B cell (primary cell): ENCODE data around the gene TIMM23B. TPM values are rescaled to one million over a fixed set of nuclear protein-coding genes. Genes with fewer than 3 reads are reported as not detected.
"Not testable (repeated sequence)": the region's sequence is repeated elsewhere in the genome, so short reads cannot be mapped to it uniquely, and the experiment has no call there.

Experiments used
- ATAC-seq: fragments of 200-7000 bp; cut with Tn5 transposase; one replicate; pipeline ENCODE4 v1.10.0; 2021; ENCODE audit warnings: low read depth, mild to moderate bottlenecking, moderate number of reproducible peaks, moderate library complexity
- CTCF ChIA-PET: fragments of 350-600 bp; sonication (Branson Sonifier 250); formaldehyde crosslinking; loops from one replicate; lab custom pipeline; 2021; ENCODE audit warnings: antibody characterized with exemption, inconsistent platforms; lab: Charles Lee
- POLR2A ChIA-PET: fragments of 350-600 bp; sonication (Branson Sonifier 250); formaldehyde crosslinking; loops from one replicate; lab custom pipeline; 2021; ENCODE audit warnings: antibody characterized with exemption; lab: Charles Lee
- DNase-seq: peaks from one replicate; pipeline ENCODE4 v3.0.0; 2013
- H2AFZ ChIP-seq: 2 replicates; pipeline ENCODE4 v1.6.1; 2012; ENCODE audit warnings: mild to moderate bottlenecking, low read depth, low read length; ENCODE audit not compliant: insufficient read depth, poor library complexity, severe bottlenecking
- H3K27ac ChIP-seq, 2 donors: 1 replicate in 1 of 2; 2 replicates in 1 of 2; pipeline ENCODE4 v1.5.1; 2012 to 2013; ENCODE audit warnings: low read length in 2 of 2, mild to moderate bottlenecking in 2 of 2, moderate library complexity in 1 of 2
- H3K27me3 ChIP-seq, 4 experiments: fragments of 200-600 bp in 1 of 4; sonication (generic) in 1 of 4; replicated peaks in 1 of 4; 1 replicate in 2 of 4; 2 replicates in 2 of 4; pipeline versions ENCODE4 v1.6.1 to v1.7.0; 2013 to 2016; ENCODE audit warnings: low read length in 3 of 4, mild to moderate bottlenecking in 2 of 4, mixed read lengths in 1 of 4, moderate library complexity in 1 of 4; ENCODE audit not compliant: insufficient read depth in 4 of 4, control insufficient read depth in 3 of 4; ENCODE audit errors: control extremely low read depth in 1 of 4
- H3K36me3 ChIP-seq, 2 experiments: replicated peaks in 1 of 2; 1 replicate in 1 of 2; 2 replicates in 1 of 2; pipeline versions ENCODE4 v1.6.1 to v1.7.1; 2013; ENCODE audit warnings: low read length in 1 of 2; ENCODE audit not compliant: insufficient read depth in 2 of 2, control insufficient read depth in 1 of 2; ENCODE audit errors: control extremely low read depth in 1 of 2, extremely low read depth in 1 of 2
- H3K4me1 ChIP-seq, 2 donors: fragments of 200-600 bp in 1 of 2; sonication (generic) in 1 of 2; 1 replicate in 1 of 2; 2 replicates in 1 of 2; pipeline versions ENCODE4 v1.5.1 to v1.6.1; 2013 to 2017; ENCODE audit warnings: low read length in 2 of 2; ENCODE audit not compliant: control insufficient read depth in 2 of 2, insufficient read depth in 2 of 2
- H3K4me2 ChIP-seq: replicated peaks from 2 replicates; pipeline ENCODE3; 2012; ENCODE audit warnings: mild to moderate bottlenecking, low read depth, low read length; ENCODE audit not compliant: poor library complexity, severe bottlenecking
- H3K4me3 ChIP-seq, 5 experiments: fragments of 200-600 bp in 1 of 5; sonication (generic) in 1 of 5; 1 replicate in 3 of 5; 2 replicates in 2 of 5; pipeline versions ENCODE4 v1.5.1 to v1.7.0; 2011 to 2016; ENCODE audit warnings: low read length in 4 of 5, mild to moderate bottlenecking in 4 of 5, low read depth in 2 of 5, control low read depth in 1 of 5, moderate library complexity in 1 of 5; ENCODE audit not compliant: insufficient read depth in 1 of 5; ENCODE audit errors: control extremely low read depth in 1 of 5, extremely low read depth in 1 of 5
- H3K79me2 ChIP-seq: fragments of 200-600 bp; sonication (generic); one replicate; pipeline ENCODE4 v1.6.0; 2016; ENCODE audit warnings: low read length; ENCODE audit not compliant: control insufficient read depth, insufficient read depth
- H3K9ac ChIP-seq: fragments of 200-600 bp; sonication (generic); 2 replicates; pipeline ENCODE4 v1.6.1; 2017; ENCODE audit warnings: mild to moderate bottlenecking, low read length, moderate library complexity
- H3K9me3 ChIP-seq, 3 donors: one replicate each; pipeline versions ENCODE4 v1.6.1 to v1.7.1; 2013; ENCODE audit warnings: low read length in 2 of 3; ENCODE audit not compliant: control insufficient read depth in 2 of 3, insufficient read depth in 1 of 3; ENCODE audit errors: control extremely low read depth in 1 of 3
- H4K20me1 ChIP-seq: 2 replicates; pipeline ENCODE4 v1.6.0; 2012; ENCODE audit warnings: mild to moderate bottlenecking, low read length; ENCODE audit not compliant: insufficient read depth, control insufficient read depth, poor library complexity, severe bottlenecking
- H3K27ac Mint-ChIP-seq: one replicate; pipeline ENCODE4 v1.8.0; 2021; ENCODE audit warnings: mixed read lengths
- H3K27me3 Mint-ChIP-seq: one replicate; pipeline ENCODE4 v1.8.0; 2021; ENCODE audit warnings: mixed read lengths
- H3K4me1 Mint-ChIP-seq: one replicate; pipeline ENCODE4 v1.8.0; 2021; ENCODE audit warnings: mixed read lengths
- H3K4me3 Mint-ChIP-seq: one replicate; pipeline ENCODE4 v1.8.0; 2021; ENCODE audit warnings: mixed read lengths
- H3K9me3 Mint-ChIP-seq: one replicate; pipeline ENCODE4 v1.8.0; 2022; ENCODE audit warnings: mixed read lengths; ENCODE audit not compliant: insufficient read depth
- WGBS: methylation state at CpG from one replicate; pipeline ENCODE4 v1.1.5; 2013; ENCODE audit warnings: missing lambda C conversion rate; ENCODE audit not compliant: insufficient coverage; 5-methylcytosine and 5-hydroxymethylcytosine counted together
- intact Hi-C: fragments of 100-400 bp; cut with micrococcal nuclease; formaldehyde crosslinking; loops from one replicate; pipeline ENCODE4 v1.10.0; 2022
- polyA plus RNA-seq: library from polyadenylated mRNA; depleted of rRNA; stranded (reverse); fragments of >200 nt; gene quantifications from 2 replicates; pipeline ENCODE4 v1.2.3, GENCODE V29; 2012
- total RNA-seq, 2 donors: library from RNA; stranded (reverse); fragments of 120-200 nt in 1 of 2; gene quantifications; 1 replicate in 1 of 2; 2 replicates in 1 of 2; pipeline versions ENCODE4 v1.2.3 to v1.2.4, GENCODE V29; 2013 to 2022

Gene TIMM23B
- total and polyA plus RNA-seq, 2 donors (not counting 1 experiment from before 2014, with no cell fraction given), result 21.4 to 29.1 TPM

GRCh38 chr10:49931959-49932728, 9.7 kb upstream of the TIMM23B start:
- intact Hi-C loops, H3K4me1 ChIP-seq, H3K4me1 Mint-ChIP-seq, H3K27ac Mint-ChIP-seq, H3K79me2 ChIP-seq, H3K9ac ChIP-seq, H3K27me3 Mint-ChIP-seq, POLR2A ChIA-PET, H3K9me3 Mint-ChIP-seq, H3K36me3 ChIP-seq, H3K4me3 ChIP-seq, H3K4me3 Mint-ChIP-seq, H2AFZ ChIP-seq, H3K4me2 ChIP-seq, H3K27me3 ChIP-seq, DNase-seq, H4K20me1 ChIP-seq, H3K27ac ChIP-seq, CTCF ChIA-PET, ATAC-seq, H3K9me3 ChIP-seq: not testable (repeated sequence)
- WGBS, result no CpG with 5 or more reads among the region's 7 CpGs

- CTCF ChIA-PET, H3K27me3 Mint-ChIP-seq, POLR2A ChIA-PET, H3K36me3 ChIP-seq, intact Hi-C loops, H3K9me3 Mint-ChIP-seq, H3K27me3 ChIP-seq, H4K20me1 ChIP-seq, ATAC-seq, H3K9me3 ChIP-seq: not testable (repeated sequence)
- peak overlapping the region; percentile 100 for H3K4me3 Mint-ChIP-seq
- peak overlapping the region; percentile 44 to 77 for H3K27ac ChIP-seq
- peaks cover 29% of the 10 kb centered on the region for H3K4me1 Mint-ChIP-seq
- DNase-seq, result peak; percentile 11
- H3K4me2 ChIP-seq, result peak overlapping the region; percentile 71
- peak overlapping the region; percentile 95 for H3K27ac Mint-ChIP-seq
- H3K79me2 ChIP-seq, result peaks cover 37% of the 10 kb centered on the region
- WGBS, result 0% methylated on average over 5 of the region's 12 CpGs
- peak overlapping the region; percentile 75 for H3K9ac ChIP-seq
- peak overlapping the region; percentile 90 for H2AFZ ChIP-seq
- H3K4me3 ChIP-seq, result peak overlapping the region; percentile 69 to 85 (median 76)
- peaks cover 8 to 17% of the 10 kb centered on the region in 2 donors for H3K4me1 ChIP-seq
Observed at GRCh38 chr10:49942339-49942705, 469 bp downstream of the TIMM23B start.

GRCh38 chr10:49943607-49944006, 1.8 kb downstream of the TIMM23B start:
- H3K27ac Mint-ChIP-seq, H3K9ac ChIP-seq, H4K20me1 ChIP-seq, intact Hi-C loops, H3K27me3 ChIP-seq, H2AFZ ChIP-seq, POLR2A ChIA-PET, H3K27ac ChIP-seq, H3K4me3 ChIP-seq, H3K27me3 Mint-ChIP-seq, H3K36me3 ChIP-seq, H3K9me3 ChIP-seq, ATAC-seq, H3K9me3 Mint-ChIP-seq, H3K4me3 Mint-ChIP-seq, H3K4me2 ChIP-seq, DNase-seq, CTCF ChIA-PET: not testable (repeated sequence)
- 79% methylated on average over 1 of the region's 2 CpGs for WGBS
- Histone ChIP-seq H3K79me2 (peaks cover 38% of the 10 kb centered on the region), H3K4me1 (peaks cover 8 to 17% of the 10 kb centered on the region in 2 donors)
- peaks cover 29% of the 10 kb centered on the region for H3K4me1 Mint-ChIP-seq

- H3K4me1 Mint-ChIP-seq, H3K9ac ChIP-seq, H3K4me1 ChIP-seq, CTCF ChIA-PET, intact Hi-C loops, POLR2A ChIA-PET, H3K9me3 ChIP-seq, H3K27ac ChIP-seq, ATAC-seq, H2AFZ ChIP-seq, H3K4me2 ChIP-seq, H3K36me3 ChIP-seq, H3K27ac Mint-ChIP-seq, H3K4me3 ChIP-seq, H3K27me3 Mint-ChIP-seq, H4K20me1 ChIP-seq, H3K9me3 Mint-ChIP-seq, DNase-seq, H3K4me3 Mint-ChIP-seq, H3K27me3 ChIP-seq: not testable (repeated sequence)
- peaks cover 11% of the 10 kb centered on the region for H3K79me2 ChIP-seq
- no CpG with 5 or more reads among the region's 2 CpGs for WGBS
Observed at GRCh38 chr10:49948142-49948541, 6.3 kb downstream of the TIMM23B start.
